OCI-LY3 (cell line): ENCODE measurements around the gene ZNF775.

ENCODE experiments used
- H2AFZ ChIP-seq: fragments of 200-600, 300-600 bp; shearing (Covaris generic); 2 replicates; pipeline ENCODE4 v1.6.0; 2014; ENCODE audit warnings: antibody characterized with exemption, low read depth, low read length
- H3K27ac ChIP-seq: fragments of 200-600, 300-600 bp; sonication (generic); 2 replicates; pipeline ENCODE4 v1.5.1; 2014; ENCODE audit warnings: mild to moderate bottlenecking, low read length, moderate library complexity, mixed read lengths
- H3K27me3 ChIP-seq: fragments of 200-600, 300-600 bp; sonication (generic); 2 replicates; pipeline ENCODE4 v1.6.1; 2014; ENCODE audit warnings: low read depth, low read length, mixed read lengths
- H3K36me3 ChIP-seq: fragments of 200-600, 300-600 bp; sonication (generic); replicated peaks from 2 replicates; pipeline ENCODE3; 2014; ENCODE audit warnings: low read depth, low read length, mixed read lengths
- H3K4me1 ChIP-seq: fragments of 300-600, 200-600 bp; sonication (generic); 2 replicates; pipeline ENCODE4 v1.6.1; 2014; ENCODE audit warnings: low read length, mixed read lengths
- H3K4me2 ChIP-seq: fragments of 200-600, 300-600 bp; sonication (generic); 2 replicates; pipeline ENCODE4 v1.6.1; 2014; ENCODE audit warnings: low read length, mixed read lengths
- H3K4me3 ChIP-seq: fragments of 300-600, 200-600 bp; sonication (generic); 2 replicates; pipeline ENCODE4 v1.5.1; 2014; ENCODE audit warnings: antibody characterized with exemption, mild to moderate bottlenecking, low read length, moderate library complexity
- H3K79me2 ChIP-seq: fragments of 300-600, 200-600 bp; shearing (Covaris generic); 2 replicates; pipeline ENCODE4 v1.6.1; 2014; ENCODE audit warnings: mild to moderate bottlenecking, low read length, mixed read lengths
- H3K9ac ChIP-seq: fragments of 300-600, 200-600 bp; shearing (Covaris generic); 2 replicates; pipeline ENCODE4 v1.6.0; 2014; ENCODE audit warnings: mild to moderate bottlenecking, low read length, moderate library complexity
- H3K9me3 ChIP-seq: fragments of 200-600, 300-600 bp; shearing (Covaris generic); 2 replicates; pipeline ENCODE4 v1.6.1; 2014; ENCODE audit warnings: low read length, mixed read lengths; ENCODE audit not compliant: insufficient read depth
- H4K20me1 ChIP-seq: fragments of 200-600, 300-600 bp; sonication (generic); 2 replicates; pipeline ENCODE4 v1.6.1; 2016; ENCODE audit warnings: low read length, mixed read lengths; ENCODE audit not compliant: insufficient read depth
- CTCF ChIP-seq: fragments of 200-600, 300-600 bp; sonication (generic); IDR thresholded peaks from 2 replicates; pipeline ENCODE4 v1.5.1; 2014; ENCODE audit warnings: antibody characterized with exemption, low read length, low read depth
- EZH2phosphoT487 ChIP-seq: fragments of 200-600 bp; shearing (Covaris generic); IDR thresholded peaks from 2 replicates; pipeline ENCODE4 v1.6.1; 2018; ENCODE audit warnings: antibody characterized with exemption, mixed run types, low read depth

The ZNF775 gene

DNA sequence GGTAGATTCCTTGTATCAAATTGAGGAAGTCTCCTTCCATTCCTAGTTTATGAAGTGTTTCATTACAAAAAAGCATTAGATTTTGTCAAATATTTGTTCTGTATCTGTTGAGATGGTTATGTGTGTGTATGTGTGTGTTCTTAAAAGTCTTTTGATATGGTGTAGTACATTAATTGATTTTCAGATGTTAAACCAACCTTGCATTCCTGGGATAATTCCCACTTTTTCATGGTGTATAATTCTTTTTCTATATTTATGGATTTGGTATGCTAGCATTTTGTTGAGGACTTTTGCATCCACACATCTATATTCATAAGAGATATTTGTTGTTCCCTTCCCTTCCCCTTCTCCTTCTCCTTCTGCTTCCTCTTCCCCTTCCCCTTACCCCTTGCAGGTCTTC is 62.4 kb downstream of the ZNF775 start:
- peaks cover 14% of the 10 kb centered on the region for H3K9me3 ChIP-seq
- H2AFZ ChIP-seq, result no peak overlapping the region
- no peak overlapping the region for H3K4me2 ChIP-seq
- no peaks in the 10 kb centered on the region for H4K20me1 ChIP-seq
- H3K36me3 ChIP-seq, result peaks cover 12% of the 10 kb centered on the region
- H3K79me2 ChIP-seq, result no peaks in the 10 kb centered on the region
- H3K9ac ChIP-seq, result no peak overlapping the region
- peaks cover 11% of the 10 kb centered on the region for H3K4me1 ChIP-seq
- TF ChIP-seq CTCF (no peak), EZH2phosphoT487 (no peak)
- H3K27ac ChIP-seq, result no peak overlapping the region
- H3K27me3 ChIP-seq, result no peaks in the 10 kb centered on the region
- no peak overlapping the region for H3K4me3 ChIP-seq

DNA sequence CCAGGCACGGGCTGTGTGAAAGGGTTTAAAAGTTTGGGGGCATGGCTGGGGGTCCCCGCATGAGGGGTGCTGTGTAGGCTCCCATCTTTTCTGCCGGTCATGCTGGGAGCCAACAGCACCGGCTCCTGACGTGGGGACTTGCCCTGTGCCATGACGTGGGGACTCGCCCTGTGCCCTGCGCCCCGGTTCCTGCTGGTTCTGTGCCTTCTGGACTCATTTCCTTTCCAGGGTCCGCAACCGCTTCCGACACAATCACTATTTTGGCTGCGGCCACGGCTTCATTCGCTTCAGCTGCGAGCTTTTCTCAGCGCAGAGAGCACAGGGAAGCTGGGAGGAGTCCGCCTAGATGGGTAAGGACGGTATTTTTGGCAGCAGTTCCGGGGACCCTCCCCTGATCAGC is 63.7 kb downstream of the ZNF775 start:
- Histone ChIP-seq H4K20me1 (no peaks in the 10 kb centered on the region), H2AFZ (no peak overlapping the region), H3K9me3 (peaks cover 14% of the 10 kb centered on the region), H3K27ac (no peak overlapping the region), H3K9ac (no peak overlapping the region), H3K27me3 (no peaks in the 10 kb centered on the region), H3K36me3 (peaks cover 12% of the 10 kb centered on the region), H3K4me3 (no peak overlapping the region), H3K4me2 (no peak overlapping the region), H3K4me1 (peaks cover 7% of the 10 kb centered on the region; the same call in 1 of the 2 replicates), H3K79me2 (no peaks in the 10 kb centered on the region)
- no peak for TF ChIP-seq EZH2phosphoT487

DNA sequence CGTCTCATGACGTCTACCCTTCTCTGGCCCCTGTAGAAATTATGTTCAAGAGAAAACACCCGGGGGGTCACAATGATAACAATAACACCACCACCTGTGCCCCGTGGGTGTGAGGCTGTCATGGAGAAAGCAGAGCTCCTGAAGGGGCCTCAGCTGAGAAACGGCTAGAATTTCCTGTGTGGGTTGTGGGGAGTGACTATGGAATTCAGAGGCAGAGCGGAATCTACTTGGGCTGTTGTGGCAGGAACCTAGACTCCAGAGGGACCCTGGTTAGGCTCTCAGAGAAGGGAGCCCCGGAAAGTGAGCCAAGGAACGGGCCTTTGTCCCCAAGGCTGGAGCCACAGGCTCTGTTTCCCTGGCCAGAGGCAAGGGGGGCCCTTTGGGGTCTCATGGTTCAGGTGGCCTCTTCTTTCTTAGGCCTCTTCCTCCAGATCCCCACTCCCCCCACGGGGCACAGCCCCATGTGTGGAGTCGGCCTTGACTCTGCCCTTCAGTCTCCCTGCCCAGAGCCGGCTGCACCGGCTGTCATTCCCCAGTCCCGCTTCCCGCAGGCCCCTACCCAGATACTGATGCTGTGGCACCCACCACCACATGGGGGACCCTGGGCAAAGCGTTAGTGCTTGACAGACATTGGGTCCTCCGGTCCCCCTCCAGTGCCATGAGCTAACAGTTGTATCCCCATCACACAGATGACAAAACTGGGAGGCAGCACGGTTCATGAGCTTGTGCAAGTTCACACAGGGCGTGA is 64.8 kb downstream of the ZNF775 start:
- Histone ChIP-seq H3K9ac (no peak overlapping the region), H2AFZ (no peak overlapping the region), H3K79me2 (no peaks in the 10 kb centered on the region), H3K27ac (no peak overlapping the region), H3K9me3 (peaks cover 14% of the 10 kb centered on the region), H3K27me3 (no peaks in the 10 kb centered on the region), H3K4me2 (no peak overlapping the region), H3K36me3 (peaks cover 12% of the 10 kb centered on the region), H4K20me1 (no peaks in the 10 kb centered on the region), H3K4me3 (no peak overlapping the region), H3K4me1 (peaks cover 15% of the 10 kb centered on the region)
- TF ChIP-seq CTCF (no peak), EZH2phosphoT487 (no peak)

DNA sequence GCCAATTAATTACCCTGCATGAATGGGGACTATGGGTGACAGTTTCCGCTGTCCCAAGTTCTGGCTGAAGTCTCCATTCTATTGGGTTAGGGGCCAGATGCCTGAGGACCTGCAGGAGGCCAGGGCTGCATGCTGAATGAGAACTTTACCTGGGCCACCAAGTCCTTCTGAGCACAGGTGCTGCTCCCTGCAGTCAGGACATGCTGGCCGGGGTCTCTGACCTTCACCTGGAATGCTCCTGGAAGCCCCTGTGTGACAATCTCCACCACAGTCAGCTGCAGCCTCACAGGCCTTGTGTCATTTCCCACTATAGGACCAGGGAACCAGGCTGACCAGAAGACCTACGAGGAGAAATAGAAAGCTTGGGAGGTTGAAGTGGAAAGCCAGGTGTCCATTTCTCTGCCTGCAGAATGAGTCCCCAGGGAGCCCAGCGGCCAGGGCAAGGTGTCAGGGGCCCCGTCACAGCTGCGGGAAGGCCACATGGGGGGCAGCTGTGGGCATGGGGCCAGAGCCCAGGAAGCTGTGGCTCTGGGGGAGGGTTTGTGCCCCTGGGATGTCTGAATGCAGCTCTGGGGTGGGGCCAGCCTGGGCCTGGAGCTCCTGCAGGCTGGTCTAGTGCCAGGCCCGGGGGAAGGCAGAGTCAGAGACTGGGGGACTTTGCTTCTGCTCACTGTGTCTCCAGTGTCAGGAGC is 65.7 kb downstream of the ZNF775 start:
- no peaks in the 10 kb centered on the region for H3K79me2 ChIP-seq
- peaks cover 17% of the 10 kb centered on the region for H3K4me1 ChIP-seq
- H2AFZ ChIP-seq, result no peak overlapping the region
- H3K9ac ChIP-seq, result no peak overlapping the region
- H3K4me3 ChIP-seq, result no peak overlapping the region
- peaks cover 4% of the 10 kb centered on the region for H3K36me3 ChIP-seq
- peaks cover 14% of the 10 kb centered on the region for H3K9me3 ChIP-seq
- no peaks in the 10 kb centered on the region for H3K27me3 ChIP-seq
- H3K27ac ChIP-seq, result no peak overlapping the region
- H3K4me2 ChIP-seq, result no peak overlapping the region
- no peak for TF ChIP-seq EZH2phosphoT487
- no peak for TF ChIP-seq CTCF
- H4K20me1 ChIP-seq, result no peaks in the 10 kb centered on the region
